GM23338 (cell line): ENCODE data around the gene MUC5B. TPM values are rescaled to one million over a fixed set of nuclear protein-coding genes. Genes with fewer than 3 reads are reported as not detected.

Experiments used
- ATAC-seq: fragments of 200-7000 bp; cut with Tn5 transposase; 3 replicates; pipeline ENCODE4 v1.9.1; 2020
- DNase-seq: peaks from one replicate; pipeline ENCODE4 v3.0.0-alpha.2; 2015; ENCODE audit warnings: low spot score
- H2AFZ ChIP-seq: fragments of 200-600 bp; sonication (generic); 2 replicates; pipeline ENCODE4 v1.8.0; 2016; ENCODE audit warnings: antibody characterized with exemption, mild to moderate bottlenecking, moderate library complexity
- H3F3A ChIP-seq: fragments of 200-600 bp; sonication (generic); replicated peaks from 2 replicates; pipeline ENCODE4 v1.8.0; 2017; ENCODE audit warnings: antibody characterized with exemption, mixed run types, low read depth
- H3K27ac ChIP-seq: fragments of 200-600 bp; sonication (generic); 2 replicates; pipeline ENCODE4 v1.6.1; 2016; ENCODE audit warnings: low read depth
- H3K27me3 ChIP-seq: fragments of 200-600 bp; sonication (generic); 2 replicates; pipeline ENCODE4 v1.8.0; 2016; ENCODE audit warnings: mild to moderate bottlenecking, mixed run types, moderate library complexity; ENCODE audit not compliant: insufficient read depth
- H3K36me3 ChIP-seq: fragments of 200-600 bp; sonication (generic); 2 replicates; pipeline ENCODE4 v1.8.0; 2016; ENCODE audit warnings: mild to moderate bottlenecking; ENCODE audit not compliant: insufficient read depth
- H3K4me1 ChIP-seq: fragments of 200-600 bp; sonication (generic); 2 replicates; pipeline ENCODE4 v1.8.0; 2016; ENCODE audit warnings: mild to moderate bottlenecking, moderate library complexity; ENCODE audit not compliant: insufficient read depth
- H3K4me2 ChIP-seq: fragments of 200-600 bp; sonication (generic); 2 replicates; pipeline ENCODE4 v1.7.1; 2017; ENCODE audit warnings: mixed run types
- H3K4me3 ChIP-seq: fragments of 200-600 bp; sonication (generic); 2 replicates; pipeline ENCODE4 v1.6.1; 2016; ENCODE audit warnings: mixed run types
- H3K79me2 ChIP-seq: fragments of 200-600 bp; sonication (generic); replicated peaks from 2 replicates; pipeline ENCODE4 v1.8.0; 2017; ENCODE audit warnings: mild to moderate bottlenecking; ENCODE audit not compliant: insufficient read depth
- H3K9me2 ChIP-seq: fragments of 200-600 bp; sonication (generic); 2 replicates; pipeline ENCODE4 v1.8.0; 2017; ENCODE audit not compliant: insufficient read depth
- H4K20me1 ChIP-seq: fragments of 200-600 bp; sonication (generic); replicated peaks from 2 replicates; pipeline ENCODE4 v1.8.0; 2017; ENCODE audit warnings: mild to moderate bottlenecking; ENCODE audit not compliant: insufficient read depth
- H3K27ac Mint-ChIP-seq: 2 replicates; pipeline ENCODE4 v1.8.0; 2020; ENCODE audit warnings: inconsistent platforms, mild to moderate bottlenecking, moderate library complexity, mixed read lengths
- H3K27me3 Mint-ChIP-seq: 3 replicates; pipeline ENCODE4 v1.8.0; 2022; ENCODE audit warnings: low read depth, mild to moderate bottlenecking, moderate library complexity, mixed read lengths, inconsistent platforms; ENCODE audit not compliant: insufficient read depth, poor library complexity
- H3K36me3 Mint-ChIP-seq: 3 replicates; pipeline ENCODE4 v1.8.0; 2021; ENCODE audit warnings: low read depth, mild to moderate bottlenecking, inconsistent platforms, moderate library complexity, mixed read lengths
- H3K4me1 Mint-ChIP-seq: 3 replicates; pipeline ENCODE4 v1.8.0; 2020; ENCODE audit warnings: mild to moderate bottlenecking, inconsistent platforms, mixed read lengths
- H3K4me3 Mint-ChIP-seq: 3 replicates; pipeline ENCODE4 v1.8.0; 2021; ENCODE audit warnings: moderate library complexity, mild to moderate bottlenecking, inconsistent platforms, mixed read lengths
- H3K9me3 Mint-ChIP-seq: 3 replicates; pipeline ENCODE4 v1.8.0; 2020; ENCODE audit warnings: moderate library complexity, mild to moderate bottlenecking, inconsistent platforms, mixed read lengths
- CREB1 ChIP-seq: fragments of 250-450 bp; sonication (Bioruptor Pico); IDR thresholded peaks from 2 replicates; pipeline ENCODE4 v1.5.0; 2020; ENCODE audit warnings: low read depth, mild to moderate bottlenecking, moderate library complexity
- CTCF ChIP-seq, 2 experiments: fragments of 200-600 bp in 1 of 2; sonication (generic) in 1 of 2; conservative IDR thresholded peaks; 2 replicates each; pipeline versions ENCODE4 v1.5.1 to v1.6.1; 2016 to 2017; ENCODE audit warnings: antibody characterized with exemption in 2 of 2, low read depth in 2 of 2, mild to moderate bottlenecking in 2 of 2, moderate library complexity in 1 of 2
- ETS1 ChIP-seq: IDR thresholded peaks from 2 replicates; pipeline ENCODE4 v1.6.1; 2016; ENCODE audit warnings: antibody characterized with exemption
- EZH2 ChIP-seq: fragments of 200-600 bp; sonication (generic); IDR thresholded peaks from one replicate; pipeline ENCODE4 v1.8.0; 2017; ENCODE audit warnings: antibody characterized with exemption, mild to moderate bottlenecking, low read depth; ENCODE audit not compliant: unreplicated experiment
- EZH2phosphoT487 ChIP-seq: fragments of 200-600 bp; sonication (generic); IDR thresholded peaks from one replicate; pipeline ENCODE4 v1.8.1; 2018; ENCODE audit warnings: antibody characterized with exemption; ENCODE audit not compliant: unreplicated experiment
- JUNB ChIP-seq: IDR thresholded peaks from one replicate; pipeline ENCODE4 v1.6.1; 2016; ENCODE audit warnings: antibody characterized with exemption; ENCODE audit not compliant: unreplicated experiment
- NANOG ChIP-seq: IDR thresholded peaks from 2 replicates; pipeline ENCODE4 v1.6.1; 2016; ENCODE audit warnings: antibody characterized with exemption, borderline replicate concordance
- POLR2AphosphoS5 ChIP-seq: IDR thresholded peaks from 2 replicates; pipeline ENCODE4 v1.6.1; 2016; ENCODE audit warnings: antibody characterized with exemption, low read depth
- REST ChIP-seq: IDR thresholded peaks from one replicate; pipeline ENCODE4 v1.6.1; 2018; ENCODE audit warnings: antibody characterized with exemption; ENCODE audit not compliant: unreplicated experiment
- STAT1 ChIP-seq: IDR thresholded peaks from one replicate; pipeline ENCODE4 v1.6.1; 2016; ENCODE audit warnings: antibody characterized with exemption; ENCODE audit not compliant: unreplicated experiment
- ZNF114 ChIP-seq: fragments of 250-450 bp; sonication (Bioruptor Pico); IDR thresholded peaks from 2 replicates; pipeline ENCODE4 v1.5.0; 2020; ENCODE audit warnings: mild to moderate bottlenecking, moderate library complexity
- ZNF331 ChIP-seq: fragments of 250-450 bp; sonication (Bioruptor Pico); IDR thresholded peaks from 2 replicates; pipeline ENCODE4 v1.5.0; 2020; ENCODE audit warnings: low read depth, mild to moderate bottlenecking, moderate library complexity
- ZNF462 ChIP-seq: fragments of 250-450 bp; sonication (Bioruptor Pico); IDR thresholded peaks from 2 replicates; pipeline ENCODE4 v1.5.0; 2020; ENCODE audit warnings: mild to moderate bottlenecking, moderate library complexity
- polyA plus RNA-seq: library from polyadenylated mRNA; unstranded; fragments of >200 nt; fragmentation: Nextera tagmentation; extraction: Ambion mirVana; gene quantifications from 2 replicates; pipeline ENCODE4 v1.2.1, GENCODE V29; 2016
- total RNA-seq: library from RNA; depleted of rRNA; stranded (reverse); fragments of >200 nt; shearing (Covaris generic); gene quantifications from 2 replicates; pipeline ENCODE4 v1.2.3, GENCODE V29; 2014

The MUC5B gene
- total and polyA plus RNA-seq, 2 experiments from 2014 or later = 0.18 to 0.90 TPM

GRCh38 chr11:1209371-1210057 lies 13.4 kb upstream of the MUC5B start:
- Histone ChIP-seq H3F3A (no peaks in the 10 kb centered on the region), H3K79me2 (no peaks in the 10 kb centered on the region), H3K4me3 (no peak overlapping the region), H3K27me3 (no peaks in the 10 kb centered on the region), H2AFZ (no peak overlapping the region), H3K4me1 (no peaks in the 10 kb centered on the region), H3K4me2 (no peak overlapping the region), H3K9me2 (no peaks in the 10 kb centered on the region), H3K27ac (no peak overlapping the region), H3K36me3 (no peaks in the 10 kb centered on the region), H4K20me1 (no peaks in the 10 kb centered on the region)
- Mint-ChIP-seq H3K9me3 (peaks cover 35% of the 10 kb centered on the region), H3K4me1 (no peaks in the 10 kb centered on the region; the same call in 2 of the 3 replicates), H3K27me3 (peaks cover 10% of the 10 kb centered on the region), H3K4me3 (no peak overlapping the region), H3K36me3 (peaks cover 7% of the 10 kb centered on the region; the same call in 1 of the 3 replicates), H3K27ac (no peak overlapping the region)
- ATAC-seq = no peak
- TF ChIP-seq JUNB (no peak), NANOG (no peak), POLR2AphosphoS5 (no peak), STAT1 (no peak), EZH2phosphoT487 (no peak), REST (no peak), ZNF114 (CRISPR knock-in tag) (no peak), ZNF331 (no peak), CTCF (conservative IDR thresholded peaks at IDR 0.05; ENCODE audit: low read depth in 2 of 2) (no peak), CREB1 (CRISPR knock-in tag) (no peak), ZNF462 (CRISPR knock-in tag) (no peak), ETS1 (no peak), EZH2 (no peak)
- DNase-seq = no peak
